Keratinocyte (primary cell): Measurements from ENCODE around the gene CAPN5.

Source experiments
- CTCF ChIP-seq, 3 experiments: IDR thresholded peaks in 1 of 3; conservative IDR thresholded peaks in 1 of 3; optimal IDR thresholded peaks in 1 of 3; 2 replicates in 2 of 3; 3 replicates in 1 of 3; pipeline versions ENCODE3 to v1.5.1; 2011; ENCODE audit warnings: low read length in 3 of 3, mild to moderate bottlenecking in 3 of 3, moderate library complexity in 2 of 3, control low read depth in 1 of 3, inconsistent platforms in 1 of 3; ENCODE audit not compliant: insufficient read depth in 2 of 3; ENCODE audit errors: extremely low read depth in 1 of 3
- EZH2 ChIP-seq: IDR thresholded peaks from one replicate; pipeline ENCODE4 v1.6.1; 2012; ENCODE audit warnings: inconsistent platforms, mild to moderate bottlenecking, low read length, moderate library complexity

- TF ChIP-seq CTCF (optimal IDR thresholded peaks at IDR 0.05 in 1 of 3, IDR thresholded peaks at IDR 0.05 in 1 of 3, conservative IDR thresholded peaks at IDR 0.05 in 1 of 3; ENCODE audit: extremely low read depth in 1 of 3, insufficient read depth in 2 of 3, low read length in 3 of 3) (no peak), EZH2 (no peak)
Measured at GRCh38 chr11:77096591-77097019, 29.8 kb downstream of the CAPN5 start.
